Caco-2 (cell line): ENCODE results near the gene EPB41. TPM values are rescaled to one million over a fixed set of nuclear protein-coding genes. Genes with fewer than 3 reads are reported as not detected.
"Not testable (repeated sequence)": the region's sequence is repeated elsewhere in the genome, so short reads cannot be mapped to it uniquely, and the experiment has no call there.

Experiments
- BruUV-seq: library from RNA; stranded (reverse); fragments of 400-500 nt; replicated peaks from 2 replicates; lab custom pipeline; 2021; lab: Mats Ljungman, UMichigan
- CTCF ChIA-PET: fragments of 300-600 bp; sonication (Branson Sonifier 250); formaldehyde crosslinking; loops from one replicate; lab custom pipeline; 2022; ENCODE audit warnings: antibody characterized with exemption; lab: Charles Lee
- POLR2A ChIA-PET: fragments of 300-600 bp; sonication (Branson Sonifier 250); formaldehyde crosslinking; loops from one replicate; lab custom pipeline; 2022; ENCODE audit warnings: antibody characterized with exemption; lab: Charles Lee
- DNase-seq, 2 experiments: peaks; one replicate each; pipeline versions ENCODE4 v3.0.0 to v3.0.0-alpha.2; 2020 to 2022
- H3K27me3 ChIP-seq: replicated peaks from 2 replicates; pipeline ENCODE4 v1.6.0; 2011; ENCODE audit warnings: low read length; ENCODE audit not compliant: control insufficient read depth, insufficient read depth
- H3K36me3 ChIP-seq: 2 replicates; pipeline ENCODE4 v1.5.1; 2011; ENCODE audit warnings: low read length; ENCODE audit not compliant: control insufficient read depth, insufficient read depth
- H3K4me1 ChIP-seq: fragments of 250-450 bp; sonication (Bioruptor Pico); 2 replicates; pipeline ENCODE4 v1.5.1; 2020; ENCODE audit warnings: mild to moderate bottlenecking
- H3K4me3 ChIP-seq: 2 replicates; pipeline ENCODE4 v1.5.1; 2011; ENCODE audit warnings: low read depth, mild to moderate bottlenecking, control low read depth, low read length
- H3K9me3 ChIP-seq: fragments of 250-450 bp; sonication (Bioruptor Pico); 2 replicates; pipeline ENCODE4 v1.5.1; 2020; ENCODE audit warnings: mild to moderate bottlenecking, moderate library complexity
- H3K27ac Mint-ChIP-seq: one replicate; pipeline ENCODE4 v1.8.0; 2022; ENCODE audit warnings: mixed read lengths; ENCODE audit not compliant: unreplicated experiment
- H3K27me3 Mint-ChIP-seq: one replicate; pipeline ENCODE4 v1.8.0; 2022; ENCODE audit warnings: mixed read lengths; ENCODE audit not compliant: insufficient read depth, unreplicated experiment
- H3K36me3 Mint-ChIP-seq: one replicate; pipeline ENCODE4 v1.8.0; 2022; ENCODE audit warnings: mild to moderate bottlenecking, mixed read lengths; ENCODE audit not compliant: insufficient read depth, unreplicated experiment
- H3K4me1 Mint-ChIP-seq: one replicate; pipeline ENCODE4 v1.8.0; 2022; ENCODE audit warnings: low read depth, mixed read lengths; ENCODE audit not compliant: unreplicated experiment
- H3K4me3 Mint-ChIP-seq: one replicate; pipeline ENCODE4 v1.8.0; 2022; ENCODE audit warnings: mild to moderate bottlenecking, moderate library complexity, mixed read lengths; ENCODE audit not compliant: unreplicated experiment
- H3K9me3 Mint-ChIP-seq: one replicate; pipeline ENCODE4 v1.8.0; 2022; ENCODE audit warnings: mixed read lengths; ENCODE audit not compliant: unreplicated experiment
- CTCF ChIP-seq, 2 experiments: fragments of 200-600 bp in 1 of 2; IDR thresholded peaks; 1 replicate in 1 of 2; 2 replicates in 1 of 2; pipeline versions ENCODE4 v1.5.1 to v1.8.0; 2011 to 2022; ENCODE audit warnings: antibody characterized with exemption in 1 of 2, control low read depth in 1 of 2, inconsistent platforms in 1 of 2, low read depth in 1 of 2, low read length in 1 of 2, mild to moderate bottlenecking in 1 of 2, moderate library complexity in 1 of 2; ENCODE audit not compliant: insufficient read depth in 1 of 2, severe bottlenecking in 1 of 2, unreplicated experiment in 1 of 2
- intact Hi-C: fragments of 100-400 bp; cut with micrococcal nuclease; formaldehyde crosslinking; loops from one replicate; pipeline ENCODE4 v1.10.0; 2022; ENCODE audit not compliant: unreplicated experiment
- total RNA-seq: library from RNA; stranded (reverse); gene quantifications from 2 replicates; pipeline ENCODE4 v1.2.3, GENCODE V29; 2022

The EPB41 gene
- total RNA-seq, 1 experiment from 2014 or later = 29.5 TPM

- no peaks in the 10 kb centered on the region for H3K4me1 ChIP-seq
- ChIA-PET POLR2A (no interaction called here), CTCF (no interaction called here)
- BruUV-seq = no TSS peak
- no peak for TF ChIP-seq CTCF (IDR thresholded peaks at IDR 0.05; ENCODE audit: insufficient read depth in 1 of 2, low read depth in 1 of 2, low read length in 1 of 2, severe bottlenecking in 1 of 2, unreplicated experiment in 1 of 2)
- peaks cover 5% of the 10 kb centered on the region for H3K36me3 Mint-ChIP-seq
- H3K4me3 Mint-ChIP-seq = no peak overlapping the region
- no peak for DNase-seq
- H3K36me3 ChIP-seq = no peaks in the 10 kb centered on the region
- intact Hi-C loops = no loop called here
- no peak overlapping the region for H3K4me3 ChIP-seq
- no peak overlapping the region for H3K27ac Mint-ChIP-seq
- no peaks in the 10 kb centered on the region for H3K9me3 Mint-ChIP-seq
- H3K27me3 ChIP-seq = no peaks in the 10 kb centered on the region
- H3K27me3 Mint-ChIP-seq = no peaks in the 10 kb centered on the region
- H3K4me1 Mint-ChIP-seq = no peaks in the 10 kb centered on the region
- no peaks in the 10 kb centered on the region for H3K9me3 ChIP-seq
Observed at GRCh38 chr1:29099286-29099685, 184.9 kb downstream of the EPB41 start.

- POLR2A ChIA-PET = no interaction called here
- Mint-ChIP-seq H3K27me3 (no peaks in the 10 kb centered on the region), H3K4me3 (no peak overlapping the region), H3K27ac (no peak overlapping the region), H3K9me3 (no peaks in the 10 kb centered on the region), H3K4me1 (no peaks in the 10 kb centered on the region), H3K36me3 (peaks cover 5% of the 10 kb centered on the region)
- Histone ChIP-seq H3K4me3 (no peak overlapping the region), H3K9me3 (no peaks in the 10 kb centered on the region), H3K27me3 (no peaks in the 10 kb centered on the region), H3K4me1 (no peaks in the 10 kb centered on the region), H3K36me3 (no peaks in the 10 kb centered on the region)
- intact Hi-C loops = no loop called here
- no peak for TF ChIP-seq CTCF (IDR thresholded peaks at IDR 0.05; ENCODE audit: insufficient read depth in 1 of 2, low read depth in 1 of 2, low read length in 1 of 2, severe bottlenecking in 1 of 2, unreplicated experiment in 1 of 2)
- BruUV-seq = no TSS peak
- no peak for DNase-seq
- CTCF ChIA-PET = no interaction called here
Observed at GRCh38 chr1:29100487-29100886, 186.1 kb downstream of the EPB41 start.

GRCh38 chr1:29105822-29106221 lies 191.5 kb downstream of the EPB41 start:
- no peak overlapping the region for H3K27ac Mint-ChIP-seq
- no peak overlapping the region for H3K4me3 ChIP-seq
- no peaks in the 10 kb centered on the region for H3K4me1 Mint-ChIP-seq
- no peaks in the 10 kb centered on the region for H3K36me3 Mint-ChIP-seq
- H3K9me3 Mint-ChIP-seq = no peaks in the 10 kb centered on the region
- no peaks in the 10 kb centered on the region for H3K36me3 ChIP-seq
- H3K9me3 ChIP-seq = no peaks in the 10 kb centered on the region
- H3K27me3 Mint-ChIP-seq = no peaks in the 10 kb centered on the region
- DNase-seq = peak; percentile 36 to 53
- intact Hi-C loops = no loop called here
- H3K4me1 ChIP-seq = no peaks in the 10 kb centered on the region
- BruUV-seq = no TSS peak
- ChIA-PET CTCF (interaction anchor here (0.9 kb wide), 1 partner anchor 11 kb away, joined by 4 read pairs; no protein-coding TSS in a partner anchor), POLR2A (interaction anchor here (1.0 kb wide), 1 partner anchor 76 kb away, joined by 6 read pairs; the partner anchor contains the start of gene SRSF4)
- H3K27me3 ChIP-seq = no peaks in the 10 kb centered on the region
- TF ChIP-seq CTCF (IDR thresholded peaks at IDR 0.05; ENCODE audit: insufficient read depth in 1 of 2, low read depth in 1 of 2, low read length in 1 of 2, severe bottlenecking in 1 of 2, unreplicated experiment in 1 of 2) = no peak
- H3K4me3 Mint-ChIP-seq = no peak overlapping the region

- POLR2A ChIA-PET, H3K4me1 ChIP-seq, H3K36me3 ChIP-seq, H3K9me3 Mint-ChIP-seq, H3K4me1 Mint-ChIP-seq, H3K27ac Mint-ChIP-seq, intact Hi-C loops, DNase-seq, H3K27me3 Mint-ChIP-seq, CTCF ChIA-PET, BruUV-seq, H3K27me3 ChIP-seq, H3K9me3 ChIP-seq, H3K4me3 Mint-ChIP-seq, H3K36me3 Mint-ChIP-seq, H3K4me3 ChIP-seq: not testable (repeated sequence)
Observed at GRCh38 chr1:29108041-29108440, 193.7 kb downstream of the EPB41 start.
